B cell (primary cell): ENCODE data around the gene SUV39H2. TPM values are rescaled to one million over a fixed set of nuclear protein-coding genes. Genes with fewer than 3 reads are reported as not detected.
"Not testable (repeated sequence)": the region's sequence is repeated elsewhere in the genome, so short reads cannot be mapped to it uniquely, and the experiment has no call there.

ENCODE experiments used
- ATAC-seq: fragments of 200-7000 bp; cut with Tn5 transposase; one replicate; pipeline ENCODE4 v1.10.0; 2021; ENCODE audit warnings: low read depth, mild to moderate bottlenecking, moderate number of reproducible peaks, moderate library complexity
- CTCF ChIA-PET: fragments of 350-600 bp; sonication (Branson Sonifier 250); formaldehyde crosslinking; loops from one replicate; lab custom pipeline; 2021; ENCODE audit warnings: antibody characterized with exemption, inconsistent platforms; lab: Charles Lee
- POLR2A ChIA-PET: fragments of 350-600 bp; sonication (Branson Sonifier 250); formaldehyde crosslinking; loops from one replicate; lab custom pipeline; 2021; ENCODE audit warnings: antibody characterized with exemption; lab: Charles Lee
- DNase-seq: peaks from one replicate; pipeline ENCODE4 v3.0.0; 2013
- H2AFZ ChIP-seq: 2 replicates; pipeline ENCODE4 v1.6.1; 2012; ENCODE audit warnings: mild to moderate bottlenecking, low read depth, low read length; ENCODE audit not compliant: insufficient read depth, poor library complexity, severe bottlenecking
- H3K27ac ChIP-seq, 2 donors: 1 replicate in 1 of 2; 2 replicates in 1 of 2; pipeline ENCODE4 v1.5.1; 2012 to 2013; ENCODE audit warnings: low read length in 2 of 2, mild to moderate bottlenecking in 2 of 2, moderate library complexity in 1 of 2
- H3K27me3 ChIP-seq, 4 experiments: fragments of 200-600 bp in 1 of 4; sonication (generic) in 1 of 4; replicated peaks in 1 of 4; 1 replicate in 2 of 4; 2 replicates in 2 of 4; pipeline versions ENCODE4 v1.6.1 to v1.7.0; 2013 to 2016; ENCODE audit warnings: low read length in 3 of 4, mild to moderate bottlenecking in 2 of 4, mixed read lengths in 1 of 4, moderate library complexity in 1 of 4; ENCODE audit not compliant: insufficient read depth in 4 of 4, control insufficient read depth in 3 of 4; ENCODE audit errors: control extremely low read depth in 1 of 4
- H3K36me3 ChIP-seq, 2 experiments: replicated peaks in 1 of 2; 1 replicate in 1 of 2; 2 replicates in 1 of 2; pipeline versions ENCODE4 v1.6.1 to v1.7.1; 2013; ENCODE audit warnings: low read length in 1 of 2; ENCODE audit not compliant: insufficient read depth in 2 of 2, control insufficient read depth in 1 of 2; ENCODE audit errors: control extremely low read depth in 1 of 2, extremely low read depth in 1 of 2
- H3K4me1 ChIP-seq, 2 donors: fragments of 200-600 bp in 1 of 2; sonication (generic) in 1 of 2; 1 replicate in 1 of 2; 2 replicates in 1 of 2; pipeline versions ENCODE4 v1.5.1 to v1.6.1; 2013 to 2017; ENCODE audit warnings: low read length in 2 of 2; ENCODE audit not compliant: control insufficient read depth in 2 of 2, insufficient read depth in 2 of 2
- H3K4me2 ChIP-seq: replicated peaks from 2 replicates; pipeline ENCODE3; 2012; ENCODE audit warnings: mild to moderate bottlenecking, low read depth, low read length; ENCODE audit not compliant: poor library complexity, severe bottlenecking
- H3K4me3 ChIP-seq, 5 experiments: fragments of 200-600 bp in 1 of 5; sonication (generic) in 1 of 5; 1 replicate in 3 of 5; 2 replicates in 2 of 5; pipeline versions ENCODE4 v1.5.1 to v1.7.0; 2011 to 2016; ENCODE audit warnings: low read length in 4 of 5, mild to moderate bottlenecking in 4 of 5, low read depth in 2 of 5, control low read depth in 1 of 5, moderate library complexity in 1 of 5; ENCODE audit not compliant: insufficient read depth in 1 of 5; ENCODE audit errors: control extremely low read depth in 1 of 5, extremely low read depth in 1 of 5
- H3K79me2 ChIP-seq: fragments of 200-600 bp; sonication (generic); one replicate; pipeline ENCODE4 v1.6.0; 2016; ENCODE audit warnings: low read length; ENCODE audit not compliant: control insufficient read depth, insufficient read depth
- H3K9ac ChIP-seq: fragments of 200-600 bp; sonication (generic); 2 replicates; pipeline ENCODE4 v1.6.1; 2017; ENCODE audit warnings: mild to moderate bottlenecking, low read length, moderate library complexity
- H3K9me3 ChIP-seq, 3 donors: one replicate each; pipeline versions ENCODE4 v1.6.1 to v1.7.1; 2013; ENCODE audit warnings: low read length in 2 of 3; ENCODE audit not compliant: control insufficient read depth in 2 of 3, insufficient read depth in 1 of 3; ENCODE audit errors: control extremely low read depth in 1 of 3
- H4K20me1 ChIP-seq: 2 replicates; pipeline ENCODE4 v1.6.0; 2012; ENCODE audit warnings: mild to moderate bottlenecking, low read length; ENCODE audit not compliant: insufficient read depth, control insufficient read depth, poor library complexity, severe bottlenecking
- H3K27ac Mint-ChIP-seq: one replicate; pipeline ENCODE4 v1.8.0; 2021; ENCODE audit warnings: mixed read lengths
- H3K27me3 Mint-ChIP-seq: one replicate; pipeline ENCODE4 v1.8.0; 2021; ENCODE audit warnings: mixed read lengths
- H3K4me1 Mint-ChIP-seq: one replicate; pipeline ENCODE4 v1.8.0; 2021; ENCODE audit warnings: mixed read lengths
- H3K4me3 Mint-ChIP-seq: one replicate; pipeline ENCODE4 v1.8.0; 2021; ENCODE audit warnings: mixed read lengths
- H3K9me3 Mint-ChIP-seq: one replicate; pipeline ENCODE4 v1.8.0; 2022; ENCODE audit warnings: mixed read lengths; ENCODE audit not compliant: insufficient read depth
- EZH2 ChIP-seq: IDR thresholded peaks from 2 replicates; pipeline ENCODE4 v1.6.1; 2012; ENCODE audit warnings: borderline replicate concordance, low read depth, mild to moderate bottlenecking, moderate library complexity, low read length; ENCODE audit not compliant: insufficient read depth, poor library complexity, severe bottlenecking
- WGBS: methylation state at CpG from one replicate; pipeline ENCODE4 v1.1.5; 2013; ENCODE audit warnings: missing lambda C conversion rate; ENCODE audit not compliant: insufficient coverage; 5-methylcytosine and 5-hydroxymethylcytosine counted together
- intact Hi-C: fragments of 100-400 bp; cut with micrococcal nuclease; formaldehyde crosslinking; loops from one replicate; pipeline ENCODE4 v1.10.0; 2022
- polyA plus RNA-seq: library from polyadenylated mRNA; depleted of rRNA; stranded (reverse); fragments of >200 nt; gene quantifications from 2 replicates; pipeline ENCODE4 v1.2.3, GENCODE V29; 2012
- total RNA-seq, 2 donors: library from RNA; stranded (reverse); fragments of 120-200 nt in 1 of 2; gene quantifications; 1 replicate in 1 of 2; 2 replicates in 1 of 2; pipeline versions ENCODE4 v1.2.3 to v1.2.4, GENCODE V29; 2013 to 2022

The SUV39H2 gene
- total and polyA plus RNA-seq, 2 donors (not counting 1 experiment from before 2014, with no cell fraction given): 0.73 to 3.2 TPM

DNA sequence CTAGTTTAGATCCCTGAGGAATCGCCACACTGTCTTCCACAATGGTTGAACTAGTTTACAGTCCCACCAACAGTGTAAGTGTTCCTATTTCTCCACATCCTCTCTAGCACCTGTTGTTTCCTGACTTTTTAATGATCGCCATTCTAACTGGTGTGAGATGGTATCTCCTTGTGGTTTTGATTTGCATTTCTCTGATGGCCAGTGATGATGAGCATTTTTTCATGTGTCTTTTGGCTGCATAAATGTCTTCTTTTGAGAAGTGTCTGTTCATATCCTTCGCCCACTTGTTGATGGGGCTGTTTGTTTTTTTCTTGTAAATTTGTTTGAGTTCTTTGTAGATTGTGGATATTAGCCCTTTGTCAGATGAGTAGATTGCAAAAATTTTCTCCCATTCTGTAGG lies 13.8 kb upstream of the SUV39H2 start:
- H3K36me3 ChIP-seq: peaks cover 11 to 24% of the 10 kb centered on the region in 2 experiments

DNA sequence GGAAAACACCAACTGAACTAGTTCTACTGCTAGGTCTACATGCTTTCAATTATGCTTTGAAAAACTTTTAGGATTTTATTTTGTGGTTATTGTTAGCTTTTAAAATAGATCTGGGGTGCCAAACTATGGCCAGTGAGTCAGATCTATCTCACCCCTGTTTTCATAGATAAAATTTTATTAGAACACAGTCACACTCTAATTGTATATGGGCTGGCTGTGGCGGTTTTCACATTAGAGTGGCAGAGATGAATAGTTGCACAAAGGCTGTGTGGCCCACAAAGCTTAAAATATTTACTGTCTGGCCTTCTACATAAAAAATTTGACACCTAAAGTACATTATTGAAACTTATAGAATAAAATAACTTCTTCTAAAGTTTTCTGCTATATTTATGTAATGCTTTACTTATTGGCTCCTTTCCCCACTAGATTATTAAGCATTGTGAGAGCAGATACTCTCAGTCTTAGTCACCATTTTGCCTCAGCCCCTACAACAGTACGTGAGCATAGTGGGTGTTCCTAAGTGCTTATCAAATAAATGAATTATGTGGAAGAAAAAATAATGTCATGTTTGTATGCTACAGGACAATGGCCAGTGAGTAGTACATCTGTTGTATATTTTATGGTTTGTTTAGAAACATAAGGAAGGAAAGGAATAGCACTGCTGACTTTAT lies 5.4 kb upstream of the SUV39H2 start:
- H3K36me3 ChIP-seq: peaks cover 5 to 10% of the 10 kb centered on the region in 2 experiments
- peaks cover 16% of the 10 kb centered on the region for H3K4me1 Mint-ChIP-seq
- no peak overlapping the region for H3K27ac Mint-ChIP-seq
- H2AFZ ChIP-seq: no peak overlapping the region
- no peak for TF ChIP-seq EZH2
- no peaks in the 10 kb centered on the region for H3K27me3 ChIP-seq
- no peak overlapping the region for H3K27ac ChIP-seq
- no CpG with 5 or more reads among the region's 2 CpGs for WGBS
- H3K27me3 Mint-ChIP-seq: no peaks in the 10 kb centered on the region
- H4K20me1 ChIP-seq: no peaks in the 10 kb centered on the region
- DNase-seq (no peak), ATAC-seq (no peak)
- H3K9ac ChIP-seq: no peak overlapping the region
- H3K4me3 ChIP-seq: no peak overlapping the region
- H3K9me3 Mint-ChIP-seq: no peaks in the 10 kb centered on the region
- no peak overlapping the region for H3K4me2 ChIP-seq
- peaks cover 12% of the 10 kb centered on the region for H3K79me2 ChIP-seq
- intact Hi-C loops: no loop called here
- CTCF ChIA-PET: no interaction called here
- H3K4me1 ChIP-seq: peaks cover 9 to 12% of the 10 kb centered on the region in 2 donors
- H3K4me3 Mint-ChIP-seq: no peak overlapping the region
- H3K9me3 ChIP-seq: no peaks in the 10 kb centered on the region
- POLR2A ChIA-PET: no interaction called here

More for the DNA sequence above, 13.8 kb upstream of the SUV39H2 start:
- H3K79me2 ChIP-seq, H3K27me3 ChIP-seq, H3K4me2 ChIP-seq, CTCF ChIA-PET, H3K27me3 Mint-ChIP-seq, H3K9ac ChIP-seq, intact Hi-C loops, H3K4me3 Mint-ChIP-seq, H3K9me3 ChIP-seq, DNase-seq, H4K20me1 ChIP-seq, H3K9me3 Mint-ChIP-seq, H3K27ac ChIP-seq, H2AFZ ChIP-seq, POLR2A ChIA-PET, H3K4me1 Mint-ChIP-seq, H3K4me3 ChIP-seq, H3K4me1 ChIP-seq, H3K27ac Mint-ChIP-seq, ATAC-seq: not testable (repeated sequence)
- WGBS: no CpG with 5 or more reads among the region's 3 CpGs
